CD14-positive monocyte (primary cell): Measurements from ENCODE around the gene EMILIN3. TPM values are rescaled to one million over a fixed set of nuclear protein-coding genes. Genes with fewer than 3 reads are reported as not detected.

Experiments used
- DNase-seq, 3 donors: peaks; one replicate each; pipeline ENCODE4 v3.0.0-alpha.2; 2011 to 2022
- H2AFZ ChIP-seq: 2 replicates; pipeline ENCODE4 v1.6.0; 2012; ENCODE audit warnings: mild to moderate bottlenecking, low read depth, low read length, inconsistent platforms; ENCODE audit not compliant: insufficient read depth, poor library complexity, severe bottlenecking
- H3K27ac ChIP-seq, 2 donors: 1 replicate in 1 of 2; 2 replicates in 1 of 2; pipeline ENCODE4 v1.5.1; 2012 to 2013; ENCODE audit warnings: low read length in 2 of 2, control low read depth in 1 of 2, inconsistent platforms in 1 of 2, low read depth in 1 of 2, mild to moderate bottlenecking in 1 of 2
- H3K27me3 ChIP-seq, 2 donors: one replicate each; pipeline versions ENCODE4 v1.6.0 to v1.6.1; 2011 to 2013; ENCODE audit warnings: low read length in 2 of 2; ENCODE audit not compliant: control insufficient read depth in 2 of 2, insufficient read depth in 2 of 2
- H3K36me3 ChIP-seq, 2 donors: replicated peaks in 1 of 2; 1 replicate in 1 of 2; 2 replicates in 1 of 2; pipeline versions ENCODE4 v1.5.1 to v1.6.1; 2012 to 2013; ENCODE audit warnings: low read length in 2 of 2, control low read depth in 1 of 2, inconsistent platforms in 1 of 2, mild to moderate bottlenecking in 1 of 2; ENCODE audit not compliant: insufficient read depth in 2 of 2, control insufficient read depth in 1 of 2
- H3K4me1 ChIP-seq, 2 donors: 1 replicate in 1 of 2; 2 replicates in 1 of 2; pipeline versions ENCODE4 v1.5.1 to v1.6.1; 2012 to 2013; ENCODE audit warnings: low read length in 2 of 2, control low read depth in 1 of 2, inconsistent platforms in 1 of 2, mild to moderate bottlenecking in 1 of 2, moderate library complexity in 1 of 2; ENCODE audit not compliant: insufficient read depth in 2 of 2, control insufficient read depth in 1 of 2
- H3K4me2 ChIP-seq: replicated peaks from 2 replicates; pipeline ENCODE3; 2012; ENCODE audit warnings: low read length, moderate library complexity, mild to moderate bottlenecking; ENCODE audit not compliant: poor library complexity, severe bottlenecking; ENCODE audit errors: extremely low read depth
- H3K4me3 ChIP-seq, 3 experiments: fragments of 200-600 bp in 1 of 3; sonication (generic) in 1 of 3; replicated peaks in 1 of 3; 1 replicate in 2 of 3; 2 replicates in 1 of 3; pipeline ENCODE4 v1.5.1; 2011 to 2013; ENCODE audit warnings: low read length in 3 of 3, mild to moderate bottlenecking in 3 of 3, control low read depth in 2 of 3, low read depth in 2 of 3, inconsistent platforms in 1 of 3, moderate library complexity in 1 of 3
- H3K79me2 ChIP-seq: 2 replicates; pipeline ENCODE4 v1.6.0; 2012; ENCODE audit warnings: mild to moderate bottlenecking, control low read depth, inconsistent platforms, low read length, moderate library complexity; ENCODE audit not compliant: insufficient read depth
- H3K9ac ChIP-seq: 2 replicates; pipeline ENCODE4 v1.6.0; 2017; ENCODE audit warnings: low read length, mild to moderate bottlenecking; ENCODE audit not compliant: insufficient read depth, poor library complexity, severe bottlenecking
- H3K9me3 ChIP-seq, 2 donors: replicated peaks in 1 of 2; 1 replicate in 1 of 2; 2 replicates in 1 of 2; pipeline versions ENCODE4 v1.5.1 to v1.6.1; 2012 to 2013; ENCODE audit warnings: low read length in 2 of 2, control low read depth in 1 of 2; ENCODE audit not compliant: control insufficient read depth in 1 of 2, insufficient read depth in 1 of 2
- H4K20me1 ChIP-seq: 2 replicates; pipeline ENCODE4 v1.6.0; 2012; ENCODE audit warnings: mild to moderate bottlenecking, low read length, control low read depth, moderate library complexity; ENCODE audit not compliant: insufficient read depth
- H3K27ac Mint-ChIP-seq, 7 donors: one replicate each; pipeline ENCODE4 v1.8.0; 2020; ENCODE audit warnings: mild to moderate bottlenecking in 7 of 7, mixed read lengths in 7 of 7, moderate library complexity in 6 of 7, inconsistent platforms in 2 of 7
- H3K27me3 Mint-ChIP-seq, 3 donors: one replicate each; pipeline ENCODE4 v1.8.0; 2021 to 2022; ENCODE audit warnings: low read depth in 3 of 3, mild to moderate bottlenecking in 3 of 3, mixed read lengths in 3 of 3, moderate library complexity in 3 of 3, inconsistent platforms in 1 of 3
- H3K36me3 Mint-ChIP-seq, 2 donors: one replicate each; pipeline ENCODE4 v1.8.0; 2020; ENCODE audit warnings: mixed read lengths in 2 of 2, inconsistent platforms in 1 of 2, mild to moderate bottlenecking in 1 of 2
- H3K4me1 Mint-ChIP-seq: one replicate; pipeline ENCODE4 v1.8.0; 2020; ENCODE audit warnings: mild to moderate bottlenecking, mixed read lengths
- H3K4me3 Mint-ChIP-seq, 2 donors: one replicate each; pipeline ENCODE4 v1.8.0; 2020; ENCODE audit warnings: mild to moderate bottlenecking in 2 of 2, mixed read lengths in 2 of 2, moderate library complexity in 1 of 2
- H3K9me3 Mint-ChIP-seq, 7 donors: one replicate each; pipeline ENCODE4 v1.8.0; 2020 to 2022; ENCODE audit warnings: mixed read lengths in 7 of 7, mild to moderate bottlenecking in 6 of 7, moderate library complexity in 6 of 7, inconsistent platforms in 2 of 7
- WGBS: methylation state at CpG from one replicate; pipeline ENCODE4 v1.1.5; 2013; ENCODE audit warnings: missing lambda C conversion rate; ENCODE audit not compliant: insufficient coverage; 5-methylcytosine and 5-hydroxymethylcytosine counted together
- intact Hi-C, 2 donors: fragments of 100-400 bp; cut with micrococcal nuclease; formaldehyde crosslinking; loops; one replicate each; pipeline versions ENCODE4 v1.15.0 to v1.15.1; 2023
- polyA plus RNA-seq, 3 donors: library from polyadenylated mRNA; depleted of rRNA in 1 of 3; unstranded in 2 of 3; stranded (reverse) in 1 of 3; fragments of 300-500 nt in 2 of 3; fragments of >200 nt in 1 of 3; fragmentation: Illumina TruSeq in 2 of 3; gene quantifications; 1 replicate in 2 of 3; 2 replicates in 1 of 3; pipeline ENCODE4 v1.2.3, GENCODE V29; 2012 to 2021
- TF ChIP-seq, protein P1 (sequence below): fragments of 200-600 bp; IDR thresholded peaks from one replicate; pipeline ENCODE4 v1.8.0; 2022; ENCODE audit warnings: antibody characterized with exemption, mild to moderate bottlenecking

EMILIN3 gene
- polyA plus RNA-seq, 3 donors, result not detected

DNA sequence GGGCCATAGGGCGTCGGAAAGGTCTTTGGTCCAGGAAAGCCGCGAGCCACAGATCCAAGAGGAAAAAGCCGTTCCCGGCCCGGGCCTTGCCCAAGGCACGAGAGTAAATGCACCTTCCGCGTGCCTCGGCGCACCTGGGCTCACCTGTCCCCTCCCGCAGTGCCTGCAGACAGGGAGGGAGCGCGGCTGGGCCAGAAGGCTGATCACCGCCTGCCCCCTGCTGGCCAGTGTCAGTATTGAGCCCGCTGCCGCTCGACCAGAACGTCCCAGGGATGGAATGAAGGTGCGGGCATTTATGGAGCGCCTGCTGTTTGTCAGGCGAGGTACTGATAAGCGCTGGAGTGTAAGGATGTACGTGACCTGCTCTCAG is 26.7 kb downstream of the EMILIN3 start:
- peak overlapping the region; percentile 69 to 70 for H3K4me3 Mint-ChIP-seq
- H3K9me3 Mint-ChIP-seq, result no peaks in the 10 kb centered on the region
- DNase-seq, result peak; percentile 48 to 69 (median 62)
- peak overlapping the region; percentile 57 for H3K4me2 ChIP-seq
- H3K27me3 Mint-ChIP-seq, result peaks cover 20 to 51% (median 34%) of the 10 kb centered on the region in 3 donors
- 7% methylated on average over 20 of the region's 25 CpGs for WGBS
- no peak overlapping the region for H3K27ac Mint-ChIP-seq
- no peaks in the 10 kb centered on the region for H3K9me3 ChIP-seq
- no peak overlapping the region for H3K9ac ChIP-seq
- TF ChIP-seq, protein P1, sequence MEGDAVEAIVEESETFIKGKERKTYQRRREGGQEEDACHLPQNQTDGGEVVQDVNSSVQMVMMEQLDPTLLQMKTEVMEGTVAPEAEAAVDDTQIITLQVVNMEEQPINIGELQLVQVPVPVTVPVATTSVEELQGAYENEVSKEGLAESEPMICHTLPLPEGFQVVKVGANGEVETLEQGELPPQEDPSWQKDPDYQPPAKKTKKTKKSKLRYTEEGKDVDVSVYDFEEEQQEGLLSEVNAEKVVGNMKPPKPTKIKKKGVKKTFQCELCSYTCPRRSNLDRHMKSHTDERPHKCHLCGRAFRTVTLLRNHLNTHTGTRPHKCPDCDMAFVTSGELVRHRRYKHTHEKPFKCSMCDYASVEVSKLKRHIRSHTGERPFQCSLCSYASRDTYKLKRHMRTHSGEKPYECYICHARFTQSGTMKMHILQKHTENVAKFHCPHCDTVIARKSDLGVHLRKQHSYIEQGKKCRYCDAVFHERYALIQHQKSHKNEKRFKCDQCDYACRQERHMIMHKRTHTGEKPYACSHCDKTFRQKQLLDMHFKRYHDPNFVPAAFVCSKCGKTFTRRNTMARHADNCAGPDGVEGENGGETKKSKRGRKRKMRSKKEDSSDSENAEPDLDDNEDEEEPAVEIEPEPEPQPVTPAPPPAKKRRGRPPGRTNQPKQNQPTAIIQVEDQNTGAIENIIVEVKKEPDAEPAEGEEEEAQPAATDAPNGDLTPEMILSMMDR, result peak; percentile 99
- peaks cover 0 to 2% of the 10 kb centered on the region in 2 donors for H3K36me3 Mint-ChIP-seq
- peak overlapping the region; percentile 50 for H2AFZ ChIP-seq
- no peaks in the 10 kb centered on the region for H3K79me2 ChIP-seq
- peaks cover 12% of the 10 kb centered on the region for H3K4me1 Mint-ChIP-seq
- no peaks in the 10 kb centered on the region for H4K20me1 ChIP-seq
- intact Hi-C loops, result loop anchor here (1.0 to 10.0 kb wide), 2 partner anchors 167 to 375 kb away; no protein-coding TSS in a partner anchor
- no peaks in the 10 kb centered on the region for H3K36me3 ChIP-seq
- H3K27ac ChIP-seq, result no peak overlapping the region
- peak overlapping the region in 1 of 3 experiments; percentile 56 for H3K4me3 ChIP-seq
- H3K27me3 ChIP-seq, result peaks cover 5 to 20% of the 10 kb centered on the region in 2 donors
- H3K4me1 ChIP-seq, result peaks cover 13 to 14% of the 10 kb centered on the region in 2 donors

DNA sequence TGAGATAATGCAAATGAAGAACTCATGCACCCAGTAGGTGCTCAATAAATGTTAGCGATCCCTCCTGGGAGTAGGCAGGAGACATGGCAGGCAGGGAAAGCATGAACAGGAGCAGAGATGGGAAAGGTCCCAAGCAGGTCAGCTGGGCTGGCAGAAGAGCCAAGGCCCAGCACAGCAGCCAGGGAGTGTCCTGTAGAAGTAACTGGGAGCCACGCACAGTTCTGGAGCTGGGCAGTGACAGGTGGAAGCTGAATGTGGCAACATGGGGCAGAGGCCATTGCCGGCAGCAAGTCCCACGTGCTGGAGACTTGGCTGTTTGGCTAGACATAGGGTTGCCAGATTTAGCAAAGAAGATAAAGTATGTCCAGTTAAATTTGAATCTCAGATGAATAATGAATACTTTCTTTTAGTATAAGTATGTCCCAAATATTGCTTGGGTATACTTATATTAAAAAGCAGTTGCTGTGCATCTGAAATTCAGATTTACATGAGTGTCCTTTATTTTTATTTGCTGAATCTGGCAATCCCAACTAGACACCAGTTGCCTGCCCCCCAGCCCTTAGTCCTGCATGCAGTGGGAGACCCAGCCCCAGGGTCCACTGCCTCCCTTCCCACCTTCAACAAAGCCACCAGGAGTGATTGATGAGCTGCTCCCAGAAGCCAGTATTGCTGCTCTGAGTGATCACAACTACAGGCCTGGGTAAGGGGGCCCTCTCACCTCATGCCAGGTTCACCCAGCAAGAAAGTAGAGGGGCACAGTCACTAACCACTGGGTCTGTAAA is 29.7 kb downstream of the EMILIN3 start:
- no peak overlapping the region for H3K27ac Mint-ChIP-seq
- DNase-seq, result no peak
- Histone ChIP-seq H3K4me2 (no peak overlapping the region), H3K36me3 (no peaks in the 10 kb centered on the region), H3K9me3 (no peaks in the 10 kb centered on the region), H3K4me1 (peaks cover 13 to 14% of the 10 kb centered on the region in 2 donors), H4K20me1 (no peaks in the 10 kb centered on the region), H3K27me3 (peaks cover 5 to 22% of the 10 kb centered on the region in 2 donors), H3K27ac (no peak overlapping the region), H3K79me2 (no peaks in the 10 kb centered on the region), H3K9ac (no peak overlapping the region), H2AFZ (no peak overlapping the region), H3K4me3 (no peak overlapping the region)
- H3K27me3 Mint-ChIP-seq, result peaks cover 29 to 52% (median 32%) of the 10 kb centered on the region in 3 donors
- peaks cover 12% of the 10 kb centered on the region for H3K4me1 Mint-ChIP-seq
- intact Hi-C loops, result no loop called here
- no peak overlapping the region for H3K4me3 Mint-ChIP-seq
- TF ChIP-seq, protein P1, result no peak
- whole genome bisulfite sequencing, result 96% methylated on average over 4 of the region's 4 CpGs
- peaks cover 0 to 2% (median 0%) of the 10 kb centered on the region in 7 donors for H3K9me3 Mint-ChIP-seq
- H3K36me3 Mint-ChIP-seq, result peaks cover 0 to 2% of the 10 kb centered on the region in 2 donors
